Dermis blood vessel endothelial cell (primary cell): ENCODE measurements around the gene SDS. TPM values are rescaled to one million over a fixed set of nuclear protein-coding genes. Genes with fewer than 3 reads are reported as not detected.
A peak's percentile ranks its signal among the peaks of the same experiment; 100 is the strongest.

ENCODE experiments used
- DNase-seq: peaks from one replicate; pipeline ENCODE4 v3.0.0; 2010
- total RNA-seq: library from RNA; depleted of rRNA; stranded (reverse); fragments of >200 nt; gene quantifications from 2 replicates; pipeline ENCODE4 v1.2.3, GENCODE V29; 2014

SDS gene
- total RNA-seq, 1 donor from 2014 or later, result not detected

DNA sequence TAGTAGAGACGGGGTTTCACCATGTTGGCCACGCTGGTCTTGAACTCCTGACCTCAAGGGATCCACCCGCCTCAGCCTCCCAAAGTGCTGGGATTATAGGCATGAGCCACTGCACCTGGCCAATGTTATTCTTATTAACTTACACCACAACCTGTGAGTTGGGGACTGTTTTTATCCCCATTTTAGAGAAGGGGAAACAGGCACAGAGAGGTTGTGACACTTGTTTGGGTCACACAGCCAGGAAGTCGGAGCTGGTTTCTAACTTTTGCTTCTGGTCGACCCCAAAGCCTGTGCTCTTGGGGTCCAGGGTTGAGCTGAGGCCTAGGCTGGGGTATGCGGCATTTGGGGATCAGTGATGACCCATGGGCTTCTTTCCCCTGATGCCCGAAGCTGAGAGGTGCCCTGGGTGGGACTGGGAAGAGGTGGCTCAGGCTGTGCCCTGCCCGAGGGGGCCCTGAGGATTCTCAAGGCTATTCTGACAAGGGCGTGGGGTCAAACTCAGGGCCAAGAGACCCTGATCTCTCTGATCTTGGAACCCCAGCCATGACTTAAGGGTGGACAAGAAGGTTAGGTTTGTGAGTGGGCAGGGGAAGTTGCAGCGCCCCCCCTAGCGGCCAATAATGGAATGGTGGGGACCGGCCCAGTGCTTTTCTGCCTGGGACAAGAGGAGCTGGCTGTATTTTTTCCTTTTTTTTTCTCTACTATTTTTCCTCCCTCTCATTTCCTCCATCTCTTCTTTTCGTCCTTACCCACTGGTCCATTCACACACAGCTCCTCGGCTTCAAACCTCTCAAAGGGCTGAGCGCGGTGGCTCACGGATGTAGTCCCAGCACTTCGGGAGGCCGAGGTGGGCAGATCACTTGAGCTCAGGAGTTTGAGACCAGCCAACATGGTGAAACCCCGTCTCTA lies 21.5 kb upstream of the SDS start:
- DNase-seq, result peak; percentile 73

DNA sequence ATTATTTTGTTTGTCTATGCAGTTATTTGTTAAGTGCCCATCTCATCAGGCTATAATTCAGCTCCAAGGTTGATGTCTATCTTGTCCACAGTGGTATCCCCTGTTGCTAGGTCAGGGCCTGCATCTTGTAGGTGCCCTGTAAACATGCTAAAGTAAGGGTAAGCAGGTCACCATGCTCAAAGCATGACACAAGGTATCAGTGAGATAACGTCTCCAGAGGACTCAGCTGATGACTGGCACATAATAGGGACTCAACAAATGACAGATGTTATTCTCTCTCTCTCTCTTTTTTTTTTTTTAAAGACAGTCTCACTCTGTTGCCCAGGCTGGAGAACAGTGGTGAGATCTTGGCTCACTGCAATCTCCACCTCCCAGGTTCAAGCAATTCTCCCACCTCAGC lies 20.8 kb upstream of the SDS start:
- no peak for DNase-seq

DNA sequence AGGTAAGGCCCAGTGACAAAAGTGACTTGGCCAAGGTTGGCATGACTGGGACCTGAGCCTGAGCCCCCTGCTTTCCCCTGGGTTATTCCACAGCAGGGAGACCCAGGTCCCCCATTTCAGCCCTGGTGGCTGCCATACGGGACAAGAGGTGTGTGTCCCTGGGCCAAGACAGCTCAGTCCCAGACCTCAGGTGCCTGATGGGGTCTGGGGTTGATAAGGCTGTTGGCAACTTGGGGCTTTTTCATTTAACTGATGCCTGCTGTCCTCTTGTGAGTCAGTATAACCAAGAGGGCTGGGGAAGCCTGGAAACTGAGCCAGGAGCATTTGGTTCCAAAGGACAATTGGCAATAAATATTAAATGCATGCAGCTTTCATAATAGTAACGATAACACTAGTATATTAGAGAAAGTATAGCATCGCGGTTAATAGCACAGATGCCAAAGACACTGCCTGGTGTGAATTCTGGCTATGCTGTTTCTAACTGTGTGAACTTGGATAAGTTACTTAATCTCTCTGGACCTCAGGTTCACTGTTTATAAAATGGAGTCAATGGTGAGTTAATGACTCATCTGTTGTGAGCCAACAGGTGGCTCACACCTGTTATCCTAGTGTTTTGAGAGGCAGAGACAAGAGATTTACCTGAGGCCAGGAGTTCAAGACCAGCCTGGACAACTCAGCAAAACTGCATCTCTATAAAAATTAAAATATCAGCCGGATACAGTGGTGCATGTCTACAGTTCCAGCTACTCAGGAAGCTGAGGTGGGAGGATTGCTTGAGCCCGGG lies 19.4 kb upstream of the SDS start:
- DNase-seq, result no peak

- peak; percentile 70 for DNase-seq
Observed at GRCh38 chr12:113422030-113422885, 18.6 kb upstream of the SDS start, which contains the start of gene SDSL. Gene SDSL (plus strand): TSS chr12:113422380. CDS start chr12:113427983, 5,603 bp downstream.

GRCh38 chr12:113420996-113421595 lies 17.4 kb upstream of the SDS start:
- DNase-seq, result no peak

DNA sequence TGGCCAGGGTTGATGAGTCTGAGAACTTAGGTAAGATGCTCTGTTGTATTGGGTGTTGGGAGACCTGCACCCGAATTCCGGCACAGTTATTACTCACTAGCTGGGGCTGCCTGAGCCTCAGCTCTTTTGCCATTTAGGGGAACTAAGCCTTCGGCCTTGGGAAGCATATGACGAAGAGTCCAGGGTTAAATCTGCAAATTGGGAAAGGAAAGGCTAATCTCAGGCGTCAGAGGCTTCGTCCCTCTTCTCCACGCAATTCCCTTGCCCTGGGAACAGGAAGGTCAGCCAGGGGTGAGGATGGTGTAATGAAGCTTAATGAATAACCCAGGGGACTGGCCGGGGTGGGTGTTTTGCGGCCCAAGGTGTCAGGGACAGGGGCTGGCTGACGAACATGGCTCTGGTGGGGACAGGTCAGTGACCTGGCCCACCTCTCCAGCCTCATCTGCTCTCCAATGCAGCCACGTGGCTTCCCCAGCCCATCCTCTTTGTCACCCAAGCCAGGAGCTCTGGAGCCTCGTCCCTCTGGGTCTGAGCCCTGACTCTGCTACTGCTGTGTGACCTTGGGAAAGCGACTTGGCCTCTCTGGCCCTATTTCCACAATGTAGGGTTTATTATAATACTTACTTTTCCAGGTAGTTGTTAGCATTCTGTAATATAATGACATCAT lies 14.7 kb upstream of the SDS start:
- no peak for DNase-seq

DNA sequence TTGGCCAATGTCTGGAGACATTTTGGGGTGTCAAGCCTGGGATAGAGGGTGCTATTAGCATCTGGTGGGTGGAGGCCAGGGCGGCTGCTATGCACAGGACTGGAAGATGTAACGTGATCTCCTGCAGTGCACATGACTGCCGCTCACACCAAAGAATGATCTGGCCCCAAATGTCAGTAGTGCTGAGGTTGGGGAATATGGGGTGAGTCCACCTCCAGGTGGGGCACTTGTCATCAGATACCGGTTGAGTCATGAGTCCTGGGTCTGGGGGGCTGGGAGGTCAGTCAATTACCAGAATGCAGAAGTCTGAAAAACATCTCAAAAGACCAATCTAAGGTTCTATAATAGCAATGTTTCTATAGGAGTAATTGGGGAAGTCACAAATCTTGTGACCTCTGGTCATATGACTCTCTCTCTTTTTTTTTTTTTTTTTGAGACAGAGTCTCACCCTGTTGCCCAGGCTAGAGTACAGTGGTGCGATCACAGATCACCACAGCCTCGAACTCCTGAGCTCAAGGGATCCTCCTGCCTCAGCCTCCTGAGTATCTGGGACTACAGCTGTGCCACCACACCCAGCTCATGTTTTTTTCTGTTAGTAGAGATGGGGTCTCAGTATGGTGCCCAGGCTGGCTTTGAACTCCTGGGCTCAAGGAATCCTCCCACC lies 12.5 kb upstream of the SDS start:
- DNase-seq, result no peak

GRCh38 chr12:113414519-113415038 lies 10.9 kb upstream of the SDS start:
- no peak for DNase-seq

DNA sequence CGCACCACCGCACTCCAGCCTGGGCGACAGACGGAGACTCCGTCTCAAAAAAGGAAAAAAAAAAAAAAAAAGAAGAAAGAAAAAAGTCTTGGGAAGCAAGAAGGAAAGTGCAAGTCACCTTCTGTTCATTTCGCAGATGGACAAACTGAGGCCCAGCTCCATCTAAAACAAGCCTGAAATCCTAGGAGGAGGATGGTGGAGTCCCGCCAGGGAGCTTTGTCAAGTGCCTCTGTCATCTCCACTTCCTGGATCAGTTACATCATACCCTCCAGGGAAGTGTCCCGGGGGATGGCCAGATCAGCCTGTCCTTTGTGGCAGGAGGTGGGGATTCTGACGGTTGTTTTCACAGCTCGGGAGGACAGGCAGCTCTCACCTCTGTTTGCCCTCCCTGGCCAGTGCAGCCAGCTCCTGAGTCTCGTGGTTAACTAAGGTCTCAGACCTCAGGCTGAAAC lies 9.8 kb upstream of the SDS start:
- DNase-seq, result no peak

- DNase-seq, result no peak
Observed at GRCh38 chr12:113409462-113410124, 5.9 kb upstream of the SDS start.

DNA sequence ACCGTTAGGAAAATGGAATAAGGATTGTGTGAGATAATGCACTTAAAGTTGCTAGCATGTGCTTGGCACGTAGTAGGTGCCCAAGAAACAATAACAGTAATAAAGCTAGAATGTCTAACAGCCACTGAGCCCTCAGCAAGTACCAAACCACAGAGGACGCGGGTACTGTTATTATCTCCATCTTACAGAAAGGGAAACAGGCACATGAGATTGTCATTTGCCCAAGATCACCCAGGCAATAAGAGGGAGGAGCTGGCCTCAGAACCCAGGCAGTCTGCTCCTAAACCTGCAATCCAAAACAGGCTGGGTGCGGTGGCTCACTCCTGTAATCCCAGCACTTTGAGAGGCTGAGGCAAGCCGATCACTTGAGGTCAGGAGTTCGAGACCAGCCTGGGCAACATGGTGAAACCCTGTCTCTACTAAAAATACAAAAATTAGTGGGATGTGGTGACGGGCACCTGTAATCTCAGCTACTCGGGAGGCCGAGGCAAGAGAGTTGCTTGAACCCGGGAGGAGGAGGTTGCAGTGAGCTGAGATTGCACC lies 5.1 kb upstream of the SDS start:
- no peak for DNase-seq

GRCh38 chr12:113407931-113408600 lies 4.4 kb upstream of the SDS start:
- DNase-seq, result peak; percentile 40

DNA sequence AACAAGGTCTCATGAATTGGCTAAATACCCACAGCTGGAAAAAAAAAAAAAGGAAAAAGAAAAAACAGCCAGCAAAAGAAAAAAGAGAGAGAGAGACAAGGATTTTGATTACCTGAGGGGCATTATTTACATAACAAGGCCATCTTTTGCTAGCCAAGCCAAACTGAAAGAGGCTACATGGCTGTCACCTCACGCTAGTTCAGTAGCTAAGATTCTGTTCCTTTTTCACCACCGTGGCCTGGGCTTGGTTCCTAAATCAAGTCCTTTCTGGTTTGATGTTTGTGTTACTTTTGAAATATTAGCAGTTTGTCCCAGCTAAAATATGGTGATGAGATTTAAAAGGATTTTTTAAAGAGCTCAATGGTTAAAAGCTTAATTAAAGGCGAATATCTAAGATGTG lies 2.0 kb upstream of the SDS start:
- no peak for DNase-seq

- DNase-seq, result no peak
Observed at GRCh38 chr12:113402586-113403260, 964 bp downstream of the SDS start.

GRCh38 chr12:113401066-113402000 lies 2.4 kb downstream of the SDS start:
- no peak for DNase-seq

GRCh38 chr12:113400362-113400761 lies 3.3 kb downstream of the SDS start:
- DNase-seq, result no peak

DNA sequence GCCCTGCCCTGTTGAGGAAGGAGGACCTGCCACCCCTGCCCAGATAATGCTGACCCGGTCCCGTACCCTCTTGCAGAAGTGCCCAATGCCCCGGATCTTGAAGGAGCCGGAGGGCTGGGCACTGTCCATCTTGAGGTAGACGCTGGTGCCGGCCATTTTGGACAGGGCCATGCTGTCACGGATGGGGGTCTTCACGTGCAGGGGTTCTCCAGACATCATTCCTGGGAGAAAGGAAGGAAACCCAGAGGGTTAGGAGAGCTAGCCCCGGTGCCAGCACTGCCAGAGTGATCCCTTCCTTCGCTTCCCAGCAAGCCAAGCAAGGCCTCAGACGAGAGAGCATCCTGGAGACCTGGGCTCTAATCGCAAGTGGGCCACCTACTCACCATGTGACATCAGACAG lies 4.2 kb downstream of the SDS start:
- no peak for DNase-seq
